Pancreas (tissue), 10 donors: Measurements from ENCODE around the gene TMEM129. TPM values are rescaled to one million over a fixed set of nuclear protein-coding genes. Genes with fewer than 3 reads are reported as not detected.
A peak's percentile ranks its signal among the peaks of the same experiment; 100 is the strongest.

ENCODE experiments used
- ATAC-seq, 4 donors: fragments of 200-7000 bp; cut with Tn5 transposase; one replicate each; pipeline versions ENCODE4 v1.8.0 to v1.9.1; 2020; ENCODE audit warnings: mild to moderate bottlenecking in 4 of 4, moderate library complexity in 4 of 4
- DNase-seq, 6 donors: peaks; one replicate each; pipeline ENCODE4 v3.0.0-alpha.2; 2020
- FAIRE-seq: peaks from 2 replicates; lab custom pipeline; 2012; peaks lifted over from hg19 to GRCh38; lab: Jason Lieb, UNC
- H3K27ac ChIP-seq, 4 donors: fragments of 200-600 bp; sonication (generic); 1 replicate in 3 of 4; 2 replicates in 1 of 4; pipeline versions ENCODE4 v1.5.0 to v1.8.0; 2020
- H3K27me3 ChIP-seq, 4 donors: fragments of 200-600 bp; one replicate each; pipeline ENCODE4 v1.8.0; 2021
- H3K36me3 ChIP-seq, 3 donors: fragments of 200-600 bp; sonication (generic) in 1 of 3; one replicate each; pipeline versions ENCODE4 v1.5.0 to v1.8.0; 2020 to 2021
- H3K4me1 ChIP-seq, 3 donors: fragments of 200-600 bp; one replicate each; pipeline ENCODE4 v1.8.0; 2021
- H3K4me3 ChIP-seq, 4 donors: fragments of 200-600 bp; sonication (generic) in 2 of 4; one replicate each; pipeline versions ENCODE4 v1.5.0 to v1.8.0; 2020 to 2021
- H3K9me3 ChIP-seq, 4 donors: fragments of 200-600 bp; one replicate each; pipeline ENCODE4 v1.8.0; 2021
- CTCF ChIP-seq, 4 donors: fragments of 200-600 bp; sonication (generic) in 3 of 4; IDR thresholded peaks; one replicate each; pipeline versions ENCODE4 v1.5.0 to v1.8.0; 2021; ENCODE audit warnings: antibody characterized with exemption in 4 of 4
- WGBS, 2 donors: extraction: QIAGEN DNeasy Blood & Tissue Kit; methylation state at CpG; one replicate each; pipeline ENCODE4 v1.1.7; 2013; 5-methylcytosine and 5-hydroxymethylcytosine counted together
- intact Hi-C, 3 donors: fragments of 100-400 bp; cut with DNase I; formaldehyde crosslinking; loops; one replicate each; pipeline versions ENCODE4 v1.11.1 to v1.14.2; 2022
- polyA plus RNA-seq, 2 donors: library from polyadenylated mRNA; stranded (reverse); fragments of 200-250 nt; gene quantifications; one replicate each; pipeline ENCODE4 v1.2.3, GENCODE V29; 2013
- total RNA-seq, 6 donors: library from RNA; stranded (reverse); fragmentation: NEBNext Ultra II Directional in 4 of 6; extraction: Animal tissue kit (Norgen Biotek cat#: 25700) in 4 of 6; gene quantifications; one replicate each; pipeline versions ENCODE4 v1.2.1 to v1.2.4, GENCODE V29; 2021 to 2023
- donor health status: healthy with polysubstance abuse.
- donor health status: DM: no; HTN: no; CAD: no; lungs with moderate emphysema.
- donor health status: DM: no; HTN: no; CAD: no.
- donor health status: control.
- donor health status: control.
- donor health status: Bipolar disorder and iron deficiency.
- donor health status: DM: yes; HTN: yes; CAD: no.
- donor health status: DM: no; HTN: no; CAD: no.
- donor health status: DM: no; HTN: no; CAD: no.
- donor health status: DM: yes; HTN: yes; CAD: no.

TMEM129 gene
- total and polyA plus RNA-seq, 8 donors = 17.2 to 32.7 (median 20.0) TPM

- no peak for TF ChIP-seq CTCF (IDR thresholded peaks at IDR 0.05)
- no peak for FAIRE-seq
- Histone ChIP-seq H3K9me3 (no peaks in the 10 kb centered on the region), H3K36me3 (no peaks in the 10 kb centered on the region), H3K4me1 (no peaks in the 10 kb centered on the region), H3K4me3 (no peak overlapping the region), H3K27me3 (no peaks in the 10 kb centered on the region), H3K27ac (no peak overlapping the region)
- no peak for ATAC-seq
- intact Hi-C loops = loop anchor here in 2 of 3 donors (5.0 to 10.0 kb wide), 3 partner anchors 57 to 435 kb away; no protein-coding TSS in a partner anchor
- no peak for DNase-seq
- 75 to 80% methylated on average over 14 of the region's 14 CpGs for WGBS, 2 donors
Observed at GRCh38 chr4:1749826-1750225, 28.7 kb upstream of the TMEM129 start.

DNA sequence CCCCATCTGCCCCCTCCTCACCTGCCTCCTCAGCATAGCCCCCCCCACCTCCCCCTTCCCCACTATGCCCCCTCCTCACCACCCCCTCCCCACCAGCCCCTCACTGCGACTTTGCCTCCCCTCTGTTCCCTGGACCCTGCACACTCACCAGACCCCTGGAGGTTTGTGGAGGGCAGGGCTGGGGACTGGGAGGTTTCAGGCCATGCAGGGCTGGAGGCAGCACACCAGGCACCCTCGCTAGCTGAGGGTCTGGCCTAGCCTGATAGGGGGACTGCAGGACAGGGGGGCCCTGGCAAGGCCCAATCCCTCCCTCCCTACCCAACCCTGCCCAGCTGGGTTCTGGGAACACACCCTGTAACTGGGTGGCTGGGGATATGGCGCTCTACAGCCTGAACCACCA lies 28.2 kb upstream of the TMEM129 start:
- TF ChIP-seq CTCF (IDR thresholded peaks at IDR 0.05) = no peak
- intact Hi-C loops = loop anchor here in 2 of 3 donors (5.0 to 10.0 kb wide), 3 partner anchors 58 to 435 kb away; no protein-coding TSS in a partner anchor
- 62 to 73% methylated on average over 3 of the region's 3 CpGs for WGBS, 2 donors
- Histone ChIP-seq H3K4me3 (no peak overlapping the region), H3K27ac (no peak overlapping the region), H3K36me3 (no peaks in the 10 kb centered on the region), H3K4me1 (no peaks in the 10 kb centered on the region), H3K27me3 (no peaks in the 10 kb centered on the region), H3K9me3 (no peaks in the 10 kb centered on the region)
- no peak for FAIRE-seq
- no peak for ATAC-seq
- DNase-seq = no peak

DNA sequence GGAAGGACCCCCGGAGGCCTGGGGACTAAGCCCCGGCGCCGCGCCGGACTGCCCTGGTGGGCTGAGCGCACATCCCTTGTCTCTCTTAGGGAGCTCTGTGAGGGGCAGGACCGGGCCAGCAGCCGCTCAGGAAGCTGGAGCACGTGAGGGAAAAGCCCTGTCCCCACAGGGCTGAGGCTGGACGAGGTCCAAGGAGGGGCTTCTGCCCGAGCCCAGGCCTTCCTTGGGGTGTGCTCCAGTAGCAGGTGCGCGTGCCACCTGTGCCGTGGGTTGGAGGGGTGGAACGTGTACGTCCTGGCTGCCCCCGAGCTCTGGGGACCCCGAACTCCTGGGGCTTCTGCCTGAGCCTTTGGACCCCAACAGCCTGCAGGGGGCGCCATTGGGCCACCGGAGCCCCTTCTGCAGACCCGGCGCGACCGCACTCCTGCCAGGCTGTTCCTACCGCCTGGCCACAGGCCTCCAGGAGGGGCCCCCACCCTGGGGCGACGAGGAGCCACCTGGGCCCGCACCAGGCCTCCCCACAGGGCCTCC lies 27.4 kb upstream of the TMEM129 start:
- H3K4me3 ChIP-seq = no peak overlapping the region
- no peaks in the 10 kb centered on the region for H3K4me1 ChIP-seq
- intact Hi-C loops = loop anchor here in 2 of 3 donors (5.0 to 10.0 kb wide), 3 partner anchors 59 to 436 kb away; no protein-coding TSS in a partner anchor
- H3K27ac ChIP-seq = no peak overlapping the region
- FAIRE-seq (no peak), DNase-seq (peak in 5 of 6 donors; percentile 52 to 93 (median 75)), ATAC-seq (peak; percentile 33 to 61 (median 48))
- 8 to 14% methylated on average over 24 to 29 of the region's 29 CpGs for WGBS, 2 donors
- TF ChIP-seq CTCF (IDR thresholded peaks at IDR 0.05) = peak; percentile 66 to 78 (median 71)
- H3K36me3 ChIP-seq = no peaks in the 10 kb centered on the region
- H3K9me3 ChIP-seq = no peaks in the 10 kb centered on the region
- no peaks in the 10 kb centered on the region for H3K27me3 ChIP-seq

GRCh38 chr4:1747603-1747967 lies 26.5 kb upstream of the TMEM129 start:
- ATAC-seq (no peak), FAIRE-seq (no peak), DNase-seq (no peak)
- no peaks in the 10 kb centered on the region for H3K27me3 ChIP-seq
- intact Hi-C loops = loop anchor here in 2 of 3 donors (5.0 to 10.0 kb wide), 3 partner anchors 60 to 437 kb away; no protein-coding TSS in a partner anchor
- no peaks in the 10 kb centered on the region for H3K9me3 ChIP-seq
- H3K4me1 ChIP-seq = no peaks in the 10 kb centered on the region
- no peak for TF ChIP-seq CTCF (IDR thresholded peaks at IDR 0.05)
- H3K4me3 ChIP-seq = no peak overlapping the region
- WGBS, 2 donors = 78 to 83% methylated on average over 14 to 16 of the region's 16 CpGs
- H3K36me3 ChIP-seq = no peaks in the 10 kb centered on the region
- peak overlapping the region in 3 of 4 donors; percentile 58 to 67 (median 58) for H3K27ac ChIP-seq
